ENCODE measurements around the gene ANTXRL. TPM values are rescaled to one million over a fixed set of nuclear protein-coding genes. Genes with fewer than 3 reads are reported as not detected.
"Not testable (repeated sequence)": the region's sequence is repeated elsewhere in the genome, so short reads cannot be mapped to it uniquely, and the experiment has no call there.

ANTXRL gene
- total RNA-seq, 1 experiment from 2014 or later: not detected

- no peak for DNase-seq (ENCODE audit: low read depth)
Measured at GRCh38 chr10:46330894-46331293, 44.1 kb downstream of the ANTXRL start.

- DNase-seq (ENCODE audit: low read depth): not testable (repeated sequence)
Measured at GRCh38 chr10:46365484-46365883, 78.7 kb downstream of the ANTXRL start.

- DNase-seq (ENCODE audit: low read depth): not testable (repeated sequence)
Measured at GRCh38 chr10:46367209-46367608, 80.4 kb downstream of the ANTXRL start.

- not testable (repeated sequence) for DNase-seq (ENCODE audit: low read depth)
Measured at GRCh38 chr10:46367666-46368240, 81.0 kb downstream of the ANTXRL start.

GRCh38 chr10:46368956-46369355, 82.2 kb downstream of the ANTXRL start:
- DNase-seq (ENCODE audit: low read depth): not testable (repeated sequence)

GRCh38 chr10:46374410-46374809, 87.6 kb downstream of the ANTXRL start:
- DNase-seq (ENCODE audit: low read depth): not testable (repeated sequence)

GRCh38 chr10:46375406-46375805, 88.6 kb downstream of the ANTXRL start, which contains the start of gene ANXA8L1:
ANXA8L1 (plus strand) TSS chr10:46375776; CDS start chr10:46375852, 76 bp downstream.
- DNase-seq (ENCODE audit: low read depth): not testable (repeated sequence)

GRCh38 chr10:46377022-46377421, 90.2 kb downstream of the ANTXRL start:
- not testable (repeated sequence) for DNase-seq (ENCODE audit: low read depth)

GRCh38 chr10:46377651-46378050, 90.9 kb downstream of the ANTXRL start:
- DNase-seq (ENCODE audit: low read depth): not testable (repeated sequence)

- DNase-seq (ENCODE audit: low read depth): not testable (repeated sequence)
Measured at GRCh38 chr10:46378108-46378507, 91.3 kb downstream of the ANTXRL start.

GRCh38 chr10:46379233-46379848, 92.5 kb downstream of the ANTXRL start:
- DNase-seq (ENCODE audit: low read depth): not testable (repeated sequence)

Other genes starting within 250 kb of the ANTXRL start
- gene MSMB, start 240.7 kb upstream of the ANTXRL start, total RNA-seq (2014; rRNA removed; shearing (Covaris generic)): not detected in 2 replicates
- 26.7 and 38.1 TPM in 2 replicates for gene ANXA8L1, start 88.8 kb downstream of the ANTXRL start, total RNA-seq (2014; rRNA removed; shearing (Covaris generic))
- gene NPY4R, start 179.0 kb downstream of the ANTXRL start, total RNA-seq (2014; rRNA removed; shearing (Covaris generic)): not detected in 2 replicates

Data from Daoy (cell line).